HEK293 (cell line): ENCODE results near the gene GADD45GIP1.

Experiments
- CTCF ChIA-PET: fragments of 350-600 bp; formaldehyde crosslinking; extraction: SDS; loops from one replicate; lab custom pipeline; 2021; ENCODE audit warnings: antibody characterized with exemption; lab: Yijun Ruan, JAX
- POLR2A ChIA-PET: fragments of 300-600 bp; formaldehyde crosslinking; extraction: SDS; loops from one replicate; lab custom pipeline; 2020; ENCODE audit warnings: antibody characterized with exemption, inconsistent platforms; lab: Yijun Ruan, JAX
- H3K27ac ChIP-seq: fragments of 200-500 bp; sonication (Bioruptor generic); 2 replicates; pipeline ENCODE4 v1.5.1; 2014; ENCODE audit warnings: low read depth, low read length, control low read depth, inconsistent platforms; ENCODE audit errors: extremely low read depth
- H3K36me3 ChIP-seq, 2 experiments: fragments of 200-500 bp in 1 of 2; sonication (Bioruptor generic) in 1 of 2; 1 replicate in 1 of 2; 2 replicates in 1 of 2; pipeline ENCODE4 v1.5.1; 2014 to 2017; ENCODE audit warnings: inconsistent platforms in 2 of 2, low read length in 2 of 2; ENCODE audit not compliant: control insufficient read depth in 2 of 2, insufficient read depth in 1 of 2
- H3K4me1 ChIP-seq: fragments of 200-500 bp; sonication (Bioruptor generic); 2 replicates; pipeline ENCODE4 v1.5.1; 2014; ENCODE audit warnings: mild to moderate bottlenecking, low read length, inconsistent platforms; ENCODE audit not compliant: control insufficient read depth, insufficient read depth
- H3K4me3 ChIP-seq: 2 replicates; pipeline ENCODE4 v1.5.1; 2011; ENCODE audit warnings: low read depth, mild to moderate bottlenecking, control low read depth, low read length, moderate library complexity
- H3K9me3 ChIP-seq: fragments of 200-500 bp; sonication (Bioruptor generic); 2 replicates; pipeline ENCODE4 v1.5.1; 2014; ENCODE audit warnings: low read depth, low read length, inconsistent platforms; ENCODE audit not compliant: control insufficient read depth, insufficient read depth
- FEZF1 ChIP-seq: fragments of 450-650 bp; formaldehyde crosslinking; IDR thresholded peaks from 2 replicates; pipeline ENCODE4 v1.5.1; 2016; ENCODE audit warnings: missing biosample characterization, missing genetic modification characterization
- KLF10 ChIP-seq: fragments of 450-650 bp; IDR thresholded peaks from 2 replicates; pipeline ENCODE4 v1.5.1; 2018; ENCODE audit warnings: missing biosample characterization, mild to moderate bottlenecking, missing genetic modification characterization
- KLF9 ChIP-seq: fragments of 450-650 bp; formaldehyde crosslinking; IDR thresholded peaks from 2 replicates; pipeline ENCODE4 v1.5.1; 2016; ENCODE audit warnings: missing biosample characterization, missing genetic modification characterization, low read depth
- SCRT2 ChIP-seq: fragments of 450-650 bp; formaldehyde crosslinking; IDR thresholded peaks from 2 replicates; pipeline ENCODE4 v1.5.1; 2016; ENCODE audit warnings: missing biosample characterization, missing genetic modification characterization
- YY1 ChIP-seq: fragments of 450-650 bp; formaldehyde crosslinking; IDR thresholded peaks from 2 replicates; pipeline ENCODE4 v1.5.1; 2018; ENCODE audit warnings: missing biosample characterization, missing genetic modification characterization
- ZEB2 ChIP-seq: fragments of 450-650 bp; formaldehyde crosslinking; IDR thresholded peaks from 2 replicates; pipeline ENCODE4 v1.5.1; 2016; ENCODE audit warnings: missing biosample characterization, missing genetic modification characterization
- ZNF155 ChIP-seq: fragments of 450-650 bp; formaldehyde crosslinking; IDR thresholded peaks from 2 replicates; pipeline ENCODE4 v1.5.1; 2016; ENCODE audit warnings: missing biosample characterization, missing genetic modification characterization
- ZNF24 ChIP-seq: fragments of 450-650 bp; formaldehyde crosslinking; IDR thresholded peaks from 2 replicates; pipeline ENCODE4 v1.5.1; 2016; ENCODE audit warnings: missing biosample characterization, missing genetic modification characterization
- ZNF513 ChIP-seq: fragments of 450-650 bp; IDR thresholded peaks from 2 replicates; pipeline ENCODE4 v1.5.1; 2018; ENCODE audit warnings: missing biosample characterization, missing genetic modification characterization
- ZNF549 ChIP-seq: fragments of 450-650 bp; IDR thresholded peaks from 2 replicates; pipeline ENCODE4 v1.5.1; 2018; ENCODE audit warnings: missing biosample characterization, missing genetic modification characterization, mild to moderate bottlenecking, inconsistent platforms, moderate library complexity
- ZNF561 ChIP-seq: fragments of 450-650 bp; IDR thresholded peaks from 2 replicates; pipeline ENCODE4 v1.5.1; 2018; ENCODE audit warnings: missing biosample characterization, missing genetic modification characterization, borderline replicate concordance
- ZNF660 ChIP-seq: fragments of 450-650 bp; IDR thresholded peaks from 2 replicates; pipeline ENCODE4 v1.5.1; 2018; ENCODE audit warnings: missing biosample characterization, mild to moderate bottlenecking, missing genetic modification characterization
- ZNF76 ChIP-seq: fragments of 450-650 bp; formaldehyde crosslinking; IDR thresholded peaks from 2 replicates; pipeline ENCODE4; 2016; ENCODE audit warnings: low read depth, missing biosample characterization, missing genetic modification characterization, borderline replicate concordance
- TF ChIP-seq, protein P1 (sequence below): fragments of 450-650 bp; formaldehyde crosslinking; IDR thresholded peaks from 2 replicates; pipeline ENCODE4 v1.5.1; 2016; ENCODE audit warnings: missing biosample characterization, missing genetic modification characterization
- TF ChIP-seq, protein P2 (sequence below): fragments of 450-650 bp; formaldehyde crosslinking; IDR thresholded peaks from 2 replicates; pipeline ENCODE4 v1.5.1; 2016; ENCODE audit warnings: missing biosample characterization, missing genetic modification characterization

Gene GADD45GIP1

GRCh38 chr19:12943437-12944044 lies 13.5 kb downstream of the GADD45GIP1 start:
- ChIA-PET POLR2A (interaction anchor here (0.6 to 1.8 kb wide), 4 partner anchors 10 to 264 kb away, joined by 3 to 7 read pairs (median 5); partner anchors contain the start of gene FARSA), CTCF (interaction anchor here (0.9 kb wide), 1 partner anchor 11 kb away, joined by 3 read pairs; no protein-coding TSS in a partner anchor)
- H3K27ac ChIP-seq = no peak overlapping the region
- peaks cover 41 to 76% of the 10 kb centered on the region in 2 experiments for H3K36me3 ChIP-seq
- no peak overlapping the region for H3K4me3 ChIP-seq
- no peaks in the 10 kb centered on the region for H3K9me3 ChIP-seq
- TF ChIP-seq KLF10 = no peak
- no peak for TF ChIP-seq YY1 (tag by site-specific recombination)
- TF ChIP-seq ZNF549 (tag by site-specific recombination) = no peak
- TF ChIP-seq ZNF513 = peak; percentile 100
- H3K4me1 ChIP-seq = peaks cover 5% of the 10 kb centered on the region

DNA sequence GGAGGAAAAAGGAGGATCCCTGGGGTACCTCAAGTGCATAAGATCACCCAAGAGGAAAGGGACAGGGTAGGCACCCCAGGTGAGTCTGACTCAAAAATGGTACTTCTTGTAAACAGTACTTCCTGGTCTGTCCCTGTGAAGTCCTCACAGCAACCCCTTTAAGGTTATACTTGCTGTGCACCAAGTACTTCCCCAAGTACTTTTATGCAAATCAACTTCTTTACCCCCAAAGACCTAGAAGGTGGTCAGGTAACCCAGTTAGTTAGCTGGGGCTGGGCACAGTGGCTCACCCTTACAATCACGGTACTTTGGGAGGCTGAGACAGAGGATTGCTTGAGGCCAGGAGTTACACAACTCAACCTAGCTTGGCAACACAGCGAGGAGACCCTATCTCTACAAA lies 16.1 kb downstream of the GADD45GIP1 start:
- H3K27ac ChIP-seq = peak overlapping the region; percentile 28; the same call in 1 of the 2 replicates
- peaks cover 27 to 63% of the 10 kb centered on the region in 2 experiments; a peak in 2 of 3 replicates for H3K36me3 ChIP-seq
- peaks cover 9% of the 10 kb centered on the region for H3K4me1 ChIP-seq
- ChIA-PET POLR2A (interaction anchor here (0.6 to 0.7 kb wide), 2 partner anchors 181 to 221 kb away, joined by 3 to 5 read pairs; no protein-coding TSS in a partner anchor), CTCF (no interaction called here)
- no peaks in the 10 kb centered on the region for H3K9me3 ChIP-seq
- TF ChIP-seq, protein P1, sequence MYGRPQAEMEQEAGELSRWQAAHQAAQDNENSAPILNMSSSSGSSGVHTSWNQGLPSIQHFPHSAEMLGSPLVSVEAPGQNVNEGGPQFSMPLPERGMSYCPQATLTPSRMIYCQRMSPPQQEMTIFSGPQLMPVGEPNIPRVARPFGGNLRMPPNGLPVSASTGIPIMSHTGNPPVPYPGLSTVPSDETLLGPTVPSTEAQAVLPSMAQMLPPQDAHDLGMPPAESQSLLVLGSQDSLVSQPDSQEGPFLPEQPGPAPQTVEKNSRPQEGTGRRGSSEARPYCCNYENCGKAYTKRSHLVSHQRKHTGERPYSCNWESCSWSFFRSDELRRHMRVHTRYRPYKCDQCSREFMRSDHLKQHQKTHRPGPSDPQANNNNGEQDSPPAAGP (tag by site-specific recombination) = no peak
- TF ChIP-seq, protein P2, sequence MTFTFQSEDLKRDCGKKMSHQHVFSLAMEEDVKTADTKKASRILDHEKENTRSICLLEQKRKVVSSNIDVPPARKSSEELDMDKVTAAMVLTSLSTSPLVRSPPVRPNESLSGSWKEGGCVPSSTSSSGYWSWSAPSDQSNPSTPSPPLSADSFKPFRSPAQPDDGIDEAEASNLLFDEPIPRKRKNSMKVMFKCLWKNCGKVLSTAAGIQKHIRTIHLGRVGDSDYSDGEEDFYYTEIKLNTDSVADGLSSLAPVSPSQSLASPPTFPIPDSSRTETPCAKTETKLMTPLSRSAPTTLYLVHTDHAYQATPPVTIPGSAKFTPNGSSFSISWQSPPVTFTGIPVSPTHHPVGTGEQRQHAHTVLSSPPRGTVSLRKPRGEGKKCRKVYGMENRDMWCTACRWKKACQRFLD = no peak
- TF ChIP-seq FEZF1 (tag by site-specific recombination) (no peak), ZNF155 (tag by site-specific recombination) (no peak), SCRT2 (tag by site-specific recombination) (no peak)
- no peak overlapping the region for H3K4me3 ChIP-seq

GRCh38 chr19:12939975-12940423 lies 17.0 kb downstream of the GADD45GIP1 start:
- Histone ChIP-seq H3K36me3 (peaks cover 25 to 60% of the 10 kb centered on the region in 2 experiments; a peak in 2 of 3 replicates), H3K4me3 (peak overlapping the region; percentile 97), H3K27ac (peak overlapping the region; percentile 28; the same call in 1 of the 2 replicates), H3K9me3 (no peaks in the 10 kb centered on the region), H3K4me1 (peaks cover 9% of the 10 kb centered on the region)
- TF ChIP-seq KLF9 (tag by site-specific recombination) (no peak), ZNF660 (tag by site-specific recombination) (no peak), ZEB2 (tag by site-specific recombination) (no peak), ZNF76 (tag by site-specific recombination) (no peak), ZNF24 (tag by site-specific recombination) (no peak), ZNF561 (tag by site-specific recombination) (no peak)
- CTCF ChIA-PET = interaction anchor here (0.7 to 2.6 kb wide), 2 partner anchors 25 to 37 kb away, joined by 5 to 11 read pairs; no protein-coding TSS in a partner anchor
- POLR2A ChIA-PET = interaction anchor here (1.5 to 2.9 kb wide), 4 partner anchors 13 to 58 kb away, joined by 3 to 21 read pairs (median 7); partner anchors contain the start of gene DNASE2
